GM20000 (cell line): ENCODE measurements around the gene KIF4A.

ENCODE experiments used
- DNase-seq: peaks from one replicate; pipeline ENCODE4 v3.0.0; 2012; ENCODE audit warnings: low spot score
- TF ChIP-seq, protein P1 (sequence below): IDR thresholded peaks from 2 replicates; pipeline ENCODE4 v1.5.1; 2012; ENCODE audit warnings: mild to moderate bottlenecking, control low read depth; ENCODE audit errors: extremely low read depth, missing control alignments

The KIF4A gene

DNA sequence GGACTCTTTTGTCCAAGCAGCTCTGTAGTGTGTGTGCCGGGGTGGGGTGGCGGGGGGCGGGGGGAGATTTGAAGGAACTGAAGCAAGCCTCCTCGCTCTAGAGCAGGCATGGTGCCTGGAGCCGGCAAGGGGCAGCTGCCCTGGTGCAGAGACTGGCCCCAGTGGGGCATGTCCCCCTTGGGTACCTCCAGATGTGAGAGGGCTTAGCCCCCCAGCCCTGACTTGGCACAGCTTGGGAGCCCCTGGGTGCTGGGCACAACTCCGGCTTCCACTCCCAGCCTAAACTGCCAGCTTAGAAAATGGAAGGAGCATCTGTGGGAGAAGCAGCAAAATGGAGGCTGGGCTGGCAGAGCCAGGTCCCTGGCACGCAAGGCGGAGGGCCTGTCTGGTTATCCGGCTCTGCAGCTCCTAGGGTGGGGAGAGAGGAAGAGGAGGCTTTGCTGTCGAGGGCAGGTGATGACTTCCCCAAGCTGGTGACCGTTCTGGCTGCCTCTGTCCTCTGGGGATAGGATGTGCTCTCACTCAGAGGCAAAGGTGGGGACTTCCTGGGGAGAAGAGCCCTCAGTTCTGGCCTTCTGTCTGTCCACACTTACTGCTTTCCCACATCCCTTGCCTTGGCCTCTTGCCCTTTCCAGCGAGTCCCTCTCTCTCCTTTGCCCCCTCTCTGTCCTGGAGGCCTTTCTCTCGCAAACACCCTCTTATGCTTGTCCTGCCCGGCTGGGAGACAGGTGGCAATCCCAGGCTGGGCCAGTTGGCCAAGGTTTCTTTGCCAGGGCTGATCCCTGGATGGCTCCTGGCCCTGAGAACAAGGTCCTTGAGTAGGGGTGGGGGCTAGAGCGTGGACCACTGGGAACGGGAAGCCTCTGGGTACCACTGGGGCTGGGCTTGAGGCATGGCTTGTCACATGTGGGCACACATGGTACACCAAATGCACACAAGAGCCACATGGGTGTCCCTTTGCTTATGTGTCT, 156.8 kb downstream of the KIF4A start:
- no peak for DNase-seq
- TF ChIP-seq, protein P1, sequence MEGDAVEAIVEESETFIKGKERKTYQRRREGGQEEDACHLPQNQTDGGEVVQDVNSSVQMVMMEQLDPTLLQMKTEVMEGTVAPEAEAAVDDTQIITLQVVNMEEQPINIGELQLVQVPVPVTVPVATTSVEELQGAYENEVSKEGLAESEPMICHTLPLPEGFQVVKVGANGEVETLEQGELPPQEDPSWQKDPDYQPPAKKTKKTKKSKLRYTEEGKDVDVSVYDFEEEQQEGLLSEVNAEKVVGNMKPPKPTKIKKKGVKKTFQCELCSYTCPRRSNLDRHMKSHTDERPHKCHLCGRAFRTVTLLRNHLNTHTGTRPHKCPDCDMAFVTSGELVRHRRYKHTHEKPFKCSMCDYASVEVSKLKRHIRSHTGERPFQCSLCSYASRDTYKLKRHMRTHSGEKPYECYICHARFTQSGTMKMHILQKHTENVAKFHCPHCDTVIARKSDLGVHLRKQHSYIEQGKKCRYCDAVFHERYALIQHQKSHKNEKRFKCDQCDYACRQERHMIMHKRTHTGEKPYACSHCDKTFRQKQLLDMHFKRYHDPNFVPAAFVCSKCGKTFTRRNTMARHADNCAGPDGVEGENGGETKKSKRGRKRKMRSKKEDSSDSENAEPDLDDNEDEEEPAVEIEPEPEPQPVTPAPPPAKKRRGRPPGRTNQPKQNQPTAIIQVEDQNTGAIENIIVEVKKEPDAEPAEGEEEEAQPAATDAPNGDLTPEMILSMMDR: no peak

DNA sequence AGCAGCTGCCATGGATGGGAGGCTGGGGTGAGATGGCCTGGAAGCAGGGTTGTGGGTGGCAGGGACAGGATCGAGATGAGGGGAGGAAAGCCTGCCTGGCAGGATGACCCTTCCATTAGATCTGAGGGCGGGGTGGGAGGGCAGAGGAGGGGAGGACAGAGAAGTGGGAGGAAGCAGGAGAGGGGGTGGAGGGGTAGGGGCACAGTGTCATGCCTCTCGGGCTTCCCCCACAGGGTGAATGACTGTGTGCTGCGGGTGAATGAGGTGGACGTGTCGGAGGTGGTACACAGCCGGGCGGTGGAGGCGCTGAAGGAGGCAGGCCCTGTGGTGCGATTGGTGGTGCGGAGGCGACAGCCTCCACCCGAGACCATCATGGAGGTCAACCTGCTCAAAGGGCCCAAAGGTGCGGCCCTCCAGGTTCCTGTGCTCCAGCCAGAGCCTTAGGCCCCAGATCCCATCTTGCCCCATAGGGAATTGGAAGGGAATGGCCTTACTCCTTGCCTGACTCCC, 159.6 kb downstream of the KIF4A start:
- DNase-seq: no peak
- TF ChIP-seq, protein P1: no peak

DNA sequence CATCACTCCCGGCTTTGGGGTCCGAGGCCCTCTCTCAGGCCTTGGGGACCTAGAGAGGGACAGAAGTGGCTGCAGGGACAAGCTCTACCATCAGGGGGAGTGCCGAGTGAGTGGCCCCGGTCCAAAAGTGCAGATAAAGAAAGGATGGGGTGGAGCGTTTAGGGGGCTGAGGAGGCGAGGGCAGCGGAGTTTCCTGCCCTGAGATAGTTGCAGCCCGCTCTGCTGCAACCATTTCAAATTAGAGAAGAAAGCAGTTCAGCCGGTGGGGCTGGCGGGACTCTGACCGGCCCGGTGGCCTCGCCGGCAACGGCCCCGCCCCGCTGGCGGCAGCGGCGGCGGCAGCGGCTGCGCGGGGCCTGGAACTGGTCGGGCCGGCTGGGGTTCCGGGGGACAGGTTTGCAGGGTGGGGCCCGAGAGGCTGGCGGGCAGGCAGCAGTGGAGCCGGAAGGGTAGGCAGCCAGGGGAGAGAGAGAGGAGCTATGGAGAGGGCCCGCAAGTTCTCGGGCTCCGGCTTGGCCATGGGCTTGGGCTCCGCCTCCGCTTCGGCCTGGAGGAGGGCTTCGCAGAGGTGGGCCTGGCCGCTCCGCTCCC, 162.3 kb downstream of the KIF4A start:
- peak; percentile 74 for DNase-seq
- TF ChIP-seq, protein P1: no peak

DNA sequence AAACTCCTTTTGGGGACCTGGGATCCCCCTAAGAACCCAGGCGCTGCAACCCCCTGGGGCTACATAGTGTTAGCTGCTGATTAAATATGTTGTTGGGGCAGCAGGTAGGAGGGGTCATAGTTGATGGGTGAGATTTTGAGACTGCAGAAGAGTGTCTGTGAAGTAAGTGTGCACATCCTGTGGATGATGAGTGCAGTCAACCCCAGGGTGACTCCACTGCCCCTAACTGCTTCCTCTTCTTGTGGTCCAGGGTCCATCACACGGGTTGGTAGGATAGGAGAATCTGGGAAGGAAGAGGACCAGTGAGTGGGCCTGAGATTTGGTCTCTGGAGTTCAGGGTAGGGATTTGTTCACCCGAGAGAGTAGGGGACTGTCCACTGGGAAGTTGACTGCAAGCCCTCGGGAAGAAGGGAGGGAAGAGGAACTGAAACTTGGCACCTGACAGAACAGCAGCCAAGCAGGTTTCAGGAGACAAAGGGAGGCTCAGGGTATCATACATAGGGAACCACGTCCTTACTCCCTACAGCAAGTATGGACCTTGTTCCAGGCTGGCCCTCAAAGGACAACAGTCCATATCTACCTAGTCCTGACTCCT, 163.2 kb downstream of the KIF4A start:
- DNase-seq: no peak
- TF ChIP-seq, protein P1: no peak

DNA sequence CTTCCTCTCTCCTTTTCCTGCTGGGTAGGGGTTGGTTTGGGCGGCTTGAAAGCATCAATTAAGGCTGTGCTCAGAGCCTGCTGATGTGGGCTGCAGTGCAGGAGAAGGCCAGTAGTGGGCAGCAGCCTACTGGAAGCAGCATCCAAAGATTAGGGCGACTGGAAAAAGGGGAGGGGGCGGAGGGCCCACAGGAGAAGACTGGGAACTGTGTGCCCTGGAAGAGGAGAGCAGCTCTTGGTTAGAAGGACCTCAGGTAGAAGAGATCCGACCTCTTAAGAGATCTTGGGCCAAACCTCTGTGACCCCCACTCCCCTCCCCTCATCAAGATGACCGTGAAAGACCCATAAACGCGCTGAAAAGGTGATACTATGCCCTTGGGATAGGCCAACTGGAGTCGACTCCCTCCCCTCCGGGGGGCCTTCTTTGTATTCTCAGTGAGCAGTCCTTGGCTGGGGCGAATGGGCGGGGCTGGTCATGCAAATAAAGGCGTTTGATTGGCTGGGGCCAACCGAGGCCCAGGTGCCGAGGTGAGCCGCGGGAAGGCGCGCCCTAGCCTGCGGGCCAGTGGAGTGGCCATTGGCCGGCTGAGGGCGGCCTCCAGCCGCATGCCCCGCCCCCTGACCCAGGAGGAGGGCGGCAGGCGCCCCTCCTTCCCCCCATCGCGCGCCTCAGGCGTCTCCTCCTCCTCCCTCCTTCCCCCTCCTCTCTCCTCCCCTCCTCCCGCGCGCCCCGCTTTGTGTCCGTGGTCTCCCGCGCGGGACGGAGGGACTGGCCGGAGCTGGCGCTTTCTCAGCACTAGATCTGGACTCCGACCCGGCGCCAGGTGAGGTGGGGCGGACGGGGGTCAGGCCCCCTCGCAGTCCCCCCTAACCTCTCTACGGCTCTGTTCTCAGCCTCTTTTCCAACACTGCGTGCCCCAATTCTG, 164.8 kb downstream of the KIF4A start:
- TF ChIP-seq, protein P1: peak; percentile 80
- DNase-seq: peak; percentile 75

DNA sequence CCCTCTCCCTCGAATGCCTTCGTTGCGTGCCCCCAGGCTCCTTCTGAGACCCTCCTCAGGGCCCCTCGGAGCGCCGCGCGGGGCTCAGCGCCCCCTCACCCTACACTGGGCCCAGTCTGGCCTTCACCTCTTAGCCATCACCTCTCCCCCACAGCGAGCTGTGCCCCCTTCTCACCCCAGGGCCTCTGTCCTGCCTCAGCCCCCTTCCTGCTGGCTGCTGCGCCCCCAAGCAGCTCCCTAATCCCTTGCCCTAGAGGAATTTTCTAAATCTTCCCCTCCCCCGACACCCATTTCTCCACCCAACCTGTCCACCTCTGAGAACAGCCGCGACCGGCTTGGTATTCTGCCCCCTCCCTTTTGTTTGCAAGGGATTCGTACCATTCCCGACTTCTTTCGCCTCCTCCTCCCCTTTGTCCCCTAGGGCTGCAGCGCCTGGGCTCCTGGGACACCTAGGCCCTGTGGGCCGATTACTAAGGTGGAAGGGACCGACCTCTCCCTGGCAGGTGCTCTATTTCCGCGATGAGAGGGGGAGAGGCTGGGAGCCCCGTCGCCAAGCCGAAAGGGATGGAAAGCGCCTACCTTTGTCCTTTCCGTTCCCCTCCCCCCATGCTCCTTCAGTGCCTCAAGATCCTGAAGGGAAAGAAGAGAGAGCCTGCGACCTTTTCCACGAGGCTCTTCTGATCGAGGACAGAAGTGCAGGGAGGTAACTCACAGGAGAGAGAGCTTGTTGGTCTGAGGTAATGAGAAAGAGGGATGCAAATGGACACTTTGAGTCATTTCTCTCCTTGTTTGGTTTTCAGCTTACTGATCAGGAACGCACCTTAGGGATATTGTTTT, 165.7 kb downstream of the KIF4A start:
- TF ChIP-seq, protein P1: no peak
- DNase-seq: no peak
